H1 (cell line): ENCODE results near the gene JMJD1C. TPM values are rescaled to one million over a fixed set of nuclear protein-coding genes. Genes with fewer than 3 reads are reported as not detected.

Experiments used
- CTCF ChIA-PET: fragments of 300-600 bp; sonication (Branson Sonifier 250); formaldehyde crosslinking; loops from one replicate; lab custom pipeline; 2021; ENCODE audit not compliant: partially characterized antibody; lab: Charles Lee
- POLR2A ChIA-PET: fragments of 300-600 bp; sonication (Branson Sonifier 250); formaldehyde crosslinking; loops from one replicate; lab custom pipeline; 2021; ENCODE audit warnings: inconsistent platforms; ENCODE audit not compliant: partially characterized antibody; lab: Charles Lee
- DNase-seq, 2 experiments: peaks; one replicate each; pipeline versions ENCODE4 v3.0.0 to v3.0.0-alpha.2; 2010 to 2022; ENCODE audit warnings: low spot score in 2 of 2, low read depth in 1 of 2, mixed read lengths in 1 of 2
- FAIRE-seq: peaks from 2 replicates; lab custom pipeline; 2011; peaks lifted over from hg19 to GRCh38; lab: Jason Lieb, UNC
- H2AFZ ChIP-seq: 2 replicates; pipeline ENCODE4 v1.8.1; 2012; ENCODE audit warnings: low read length, inconsistent platforms
- H2AK5ac ChIP-seq: 2 replicates; pipeline ENCODE4 v1.6.1; 2013; ENCODE audit warnings: low read depth, low read length
- H2BK120ac ChIP-seq: replicated peaks from 2 replicates; pipeline ENCODE3; 2013; ENCODE audit warnings: low read depth, low read length, inconsistent platforms
- H2BK12ac ChIP-seq: 2 replicates; pipeline ENCODE4 v1.6.1; 2013; ENCODE audit warnings: low read depth, low read length
- H2BK15ac ChIP-seq: 2 replicates; pipeline ENCODE4 v1.6.1; 2013; ENCODE audit warnings: low read length
- H2BK20ac ChIP-seq: 2 replicates; pipeline ENCODE4 v1.6.1; 2013; ENCODE audit warnings: low read length
- H2BK5ac ChIP-seq: 2 replicates; pipeline ENCODE4 v1.6.1; 2013; ENCODE audit warnings: low read depth, low read length
- H3K14ac ChIP-seq: 2 replicates; pipeline ENCODE4 v1.6.1; 2013; ENCODE audit warnings: inconsistent platforms; ENCODE audit not compliant: insufficient read length
- H3K18ac ChIP-seq: 2 replicates; pipeline ENCODE4 v1.6.1; 2013; ENCODE audit warnings: low read length; ENCODE audit errors: extremely low read depth
- H3K23ac ChIP-seq: 2 replicates; pipeline ENCODE4 v1.6.1; 2013; ENCODE audit warnings: inconsistent platforms; ENCODE audit not compliant: insufficient read length
- H3K23me2 ChIP-seq: 2 replicates; pipeline ENCODE4 v1.6.1; 2013; ENCODE audit warnings: low read depth, low read length
- H3K27ac ChIP-seq: 2 replicates; pipeline ENCODE4 v1.6.1; 2011; ENCODE audit warnings: low read depth, low read length, inconsistent platforms
- H3K27me3 ChIP-seq, 4 experiments: replicated peaks in 1 of 4; 1 replicate in 1 of 4; 2 replicates in 3 of 4; pipeline versions ENCODE4 v1.6.1 to v1.8.1; 2011 to 2013; ENCODE audit warnings: low read length in 3 of 4, mild to moderate bottlenecking in 3 of 4, inconsistent platforms in 2 of 4, mixed read lengths in 2 of 4, moderate library complexity in 1 of 4; ENCODE audit not compliant: control insufficient read depth in 3 of 4, insufficient read depth in 3 of 4; ENCODE audit errors: extremely low read depth in 1 of 4
- H3K36me3 ChIP-seq, 4 experiments: 2 replicates each; pipeline versions ENCODE4 v1.6.1 to v1.8.1; 2011 to 2013; ENCODE audit warnings: mild to moderate bottlenecking in 4 of 4, low read length in 3 of 4, moderate library complexity in 2 of 4, control low read depth in 1 of 4, inconsistent platforms in 1 of 4; ENCODE audit not compliant: insufficient read depth in 4 of 4, control insufficient read depth in 2 of 4
- H3K4ac ChIP-seq: replicated peaks from 2 replicates; pipeline ENCODE3; 2013; ENCODE audit warnings: low read length, low read depth, mixed read lengths, inconsistent platforms; ENCODE audit not compliant: insufficient read length
- H3K4me1 ChIP-seq, 4 experiments: replicated peaks in 1 of 4; 1 replicate in 1 of 4; 2 replicates in 3 of 4; pipeline versions ENCODE4 v1.6.1 to v1.8.1; 2011 to 2013; ENCODE audit warnings: low read length in 3 of 4, inconsistent platforms in 2 of 4, mixed read lengths in 1 of 4; ENCODE audit not compliant: insufficient read depth in 4 of 4, control insufficient read depth in 3 of 4
- H3K4me2 ChIP-seq, 2 experiments: 2 replicates each; pipeline versions ENCODE4 v1.6.1 to v1.8.1; 2011 to 2013; ENCODE audit warnings: low read depth in 2 of 2, low read length in 2 of 2, control low read depth in 1 of 2, inconsistent platforms in 1 of 2, mild to moderate bottlenecking in 1 of 2; ENCODE audit not compliant: insufficient read depth in 1 of 2
- H3K4me3 ChIP-seq, 4 experiments: fragments of 200-600, 300-600 bp in 1 of 4; sonication (generic), shearing (Covaris generic), sonication (Bioruptor Twin) in 1 of 4; 2 replicates each; pipeline versions ENCODE4 v1.5.1 to v1.8.1; 2011 to 2016; ENCODE audit warnings: low read length in 4 of 4, low read depth in 3 of 4, control low read depth in 2 of 4, inconsistent platforms in 2 of 4, mild to moderate bottlenecking in 2 of 4, mixed read lengths in 1 of 4, moderate library complexity in 1 of 4; ENCODE audit not compliant: insufficient read depth in 2 of 4; ENCODE audit errors: extremely low read depth in 1 of 4
- H3K56ac ChIP-seq: replicated peaks from 2 replicates; pipeline ENCODE3; 2013; ENCODE audit warnings: low read depth, mild to moderate bottlenecking, mixed read lengths, low read length, inconsistent platforms; ENCODE audit not compliant: insufficient read length
- H3K79me1 ChIP-seq: 2 replicates; pipeline ENCODE4 v1.6.1; 2013; ENCODE audit warnings: low read depth, low read length, control low read depth
- H3K79me2 ChIP-seq, 2 experiments: 2 replicates each; pipeline versions ENCODE4 v1.6.1 to v1.8.1; 2012 to 2013; ENCODE audit warnings: low read length in 2 of 2, mild to moderate bottlenecking in 2 of 2, inconsistent platforms in 1 of 2; ENCODE audit not compliant: insufficient read depth in 2 of 2, control insufficient read depth in 1 of 2
- H3K9ac ChIP-seq, 4 experiments: replicated peaks in 1 of 4; 1 replicate in 1 of 4; 2 replicates in 3 of 4; pipeline versions ENCODE4 v1.6.1 to v1.8.1; 2011 to 2013; ENCODE audit warnings: low read depth in 3 of 4, low read length in 3 of 4, control low read depth in 2 of 4, mild to moderate bottlenecking in 2 of 4, moderate library complexity in 2 of 4, inconsistent platforms in 1 of 4; ENCODE audit errors: extremely low read depth in 1 of 4
- H3K9me3 ChIP-seq, 2 experiments: 2 replicates each; pipeline versions ENCODE4 v1.6.1 to v1.8.1; 2012 to 2013; ENCODE audit warnings: mild to moderate bottlenecking in 2 of 2, moderate library complexity in 2 of 2, control low read depth in 1 of 2, inconsistent platforms in 1 of 2, low read depth in 1 of 2, low read length in 1 of 2, mixed read lengths in 1 of 2; ENCODE audit not compliant: insufficient read depth in 2 of 2
- H4K20me1 ChIP-seq, 2 experiments: replicated peaks in 1 of 2; 2 replicates each; pipeline versions ENCODE3 to v1.8.1; 2011 to 2013; ENCODE audit warnings: inconsistent platforms in 2 of 2, low read length in 2 of 2, mild to moderate bottlenecking in 1 of 2; ENCODE audit not compliant: insufficient read depth in 2 of 2, control insufficient read depth in 1 of 2
- H4K5ac ChIP-seq: 2 replicates; pipeline ENCODE4 v1.6.1; 2013; ENCODE audit warnings: low read length, low read depth, mixed read lengths, inconsistent platforms; ENCODE audit not compliant: insufficient read length
- H4K8ac ChIP-seq: 2 replicates; pipeline ENCODE4 v1.8.0; 2013; ENCODE audit warnings: mild to moderate bottlenecking, moderate library complexity, low read length, inconsistent platforms; ENCODE audit not compliant: insufficient read depth; ENCODE audit errors: extremely low read depth
- H4K91ac ChIP-seq: replicated peaks from 2 replicates; pipeline ENCODE3; 2013; ENCODE audit warnings: low read length, mixed read lengths, inconsistent platforms; ENCODE audit not compliant: insufficient read length
- KDM1A ChIP-seq: fragments of 200-600, 300-600 bp; sonication (generic); IDR thresholded peaks from 2 replicates; pipeline ENCODE4 v1.7.1; 2016; ENCODE audit warnings: mild to moderate bottlenecking, low read length, borderline replicate concordance
- KDM5A ChIP-seq: fragments of 200-600 bp; IDR thresholded peaks from 2 replicates; pipeline ENCODE4 v1.7.1; 2012; ENCODE audit warnings: mild to moderate bottlenecking, low read length, inconsistent platforms, mixed read lengths
- WGBS, 2 experiments: shearing (Covaris generic) in 1 of 2; methylation state at CpG; one replicate each; pipeline versions ENCODE4 v1.1.6 to v1.1.7; 2013 to 2015; ENCODE audit warnings: low lambda C conversion rate in 2 of 2, mixed read lengths in 2 of 2, inconsistent platforms in 1 of 2, low coverage in 1 of 2, missing lambda C conversion rate in 1 of 2; ENCODE audit not compliant: insufficient replicate concordance in 2 of 2, insufficient coverage in 1 of 2, insufficient read length in 1 of 2; ENCODE audit errors: extremely low coverage in 1 of 2, missing lambda C conversion rate in 1 of 2; 5-methylcytosine and 5-hydroxymethylcytosine counted together
- polyA plus RNA-seq, 7 experiments: library from polyadenylated mRNA; depleted of rRNA in 3 of 7; stranded (reverse) in 5 of 7; unstranded in 2 of 7; fragments of >200 nt in 5 of 7; fragments of 200-250 nt in 2 of 7; gene quantifications; 1 replicate in 5 of 7; 2 replicates in 1 of 7; 4 replicates in 1 of 7; pipeline versions ENCODE4 v1.2.1 to v1.2.3, GENCODE V29; 2011 to 2013; ENCODE audit warnings: missing spikeins in 2 of 7, mixed read lengths in 2 of 7
- total RNA-seq: library from RNA; stranded (reverse); fragmentation: NEBNext Ultra II Directional; extraction: Animal tissue kit (Norgen Biotek cat#: 25700); gene quantifications from 2 replicates; pipeline ENCODE4 v1.2.1, GENCODE V29; 2021

The JMJD1C gene
- total and polyA plus RNA-seq, 2 of the 8 experiments (the other 6 are each of a cell fraction or from before 2014, with no cell fraction given), result 54.5 to 210 TPM

GRCh38 chr10:63458177-63458576, 7.6 kb downstream of the JMJD1C start:
- H3K9ac ChIP-seq, result no peak overlapping the region
- CTCF ChIA-PET, result interaction anchor here (1.0 to 2.0 kb wide), 4 partner anchors 12 to 291 kb away, joined by 3 to 4 read pairs (median 4); no protein-coding TSS in a partner anchor
- H3K9me3 ChIP-seq, result no peaks in the 10 kb centered on the region
- H3K4me1 ChIP-seq, result 0 out of 7 replicates have a peak, but pooled peaks cover 0 to 3% (median 0%) of the 10 kb centered on the region in 4 experiments
- no peaks in the 10 kb centered on the region for H3K36me3 ChIP-seq
- FAIRE-seq, result no peak
- no peak overlapping the region for H4K91ac ChIP-seq
- POLR2A ChIA-PET, result interaction anchor here (0.6 to 1.3 kb wide), 4 partner anchors 21 to 307 kb away, joined by 3 to 4 read pairs (median 3); no protein-coding TSS in a partner anchor
- H3K27me3 ChIP-seq, result no peaks in the 10 kb centered on the region
- no peak overlapping the region for H3K27ac ChIP-seq
- no peak overlapping the region for H3K56ac ChIP-seq
- no peak overlapping the region for H2BK5ac ChIP-seq
- H2BK120ac ChIP-seq, result no peak overlapping the region
- no peak overlapping the region for H2AK5ac ChIP-seq
- H2BK15ac ChIP-seq, result no peak overlapping the region
- peaks cover 2% of the 10 kb centered on the region; the same call in 1 of the 2 replicates for H3K79me1 ChIP-seq
- no peak overlapping the region for H3K18ac ChIP-seq
- H2AFZ ChIP-seq, result no peak overlapping the region
- peaks cover 2 to 91% of the 10 kb centered on the region in 2 experiments; a peak in 3 of 4 replicates for H3K79me2 ChIP-seq
- TF ChIP-seq KDM5A (no peak), KDM1A (0 out of 2 replicates have a peak, but pooled peaks have one; percentile 55)
- no peak overlapping the region for H2BK12ac ChIP-seq
- DNase-seq, result no peak
- no peak overlapping the region for H3K23ac ChIP-seq
- no peak overlapping the region for H4K5ac ChIP-seq
- no peak overlapping the region for H3K4me3 ChIP-seq
- H2BK20ac ChIP-seq, result no peak overlapping the region
- H3K14ac ChIP-seq, result no peak overlapping the region
- peaks cover 2 to 4% of the 10 kb centered on the region in 2 experiments for H4K20me1 ChIP-seq
- H4K8ac ChIP-seq, result no peak overlapping the region
- H3K4me2 ChIP-seq, result no peak overlapping the region
- no peak overlapping the region for H3K4ac ChIP-seq
- WGBS, 2 experiments, result 100% methylated on average over 2 of the region's 2 CpGs; no CpG with 5 or more reads in 1 of the 2 experiments
- H3K23me2 ChIP-seq, result no peaks in the 10 kb centered on the region
